Parathyroid adenoma (tissue), 2 donors: Measurements from ENCODE around the gene MYRFL.

ENCODE experiments used
- H2AFZ ChIP-seq: fragments of 300-600 bp; sonication (generic); one replicate; pipeline ENCODE4 v1.7.0; 2017; ENCODE audit warnings: antibody characterized with exemption, mild to moderate bottlenecking
- H3K27ac ChIP-seq: fragments of 300-600 bp; sonication (generic); one replicate; pipeline ENCODE4 v1.7.0; 2017
- H3K27me3 ChIP-seq: fragments of 300-600 bp; sonication (generic); one replicate; pipeline ENCODE4 v1.7.0; 2017; ENCODE audit warnings: low read length; ENCODE audit not compliant: control insufficient read depth, insufficient read depth
- H3K36me3 ChIP-seq: fragments of 300-600 bp; sonication (generic); one replicate; pipeline ENCODE4 v1.7.0; 2017; ENCODE audit warnings: low read length; ENCODE audit not compliant: control insufficient read depth, insufficient read depth
- H3K4me1 ChIP-seq: fragments of 300-600 bp; sonication (generic); one replicate; pipeline ENCODE4 v1.7.0; 2017; ENCODE audit warnings: control low read depth
- H3K4me2 ChIP-seq: fragments of 300-600 bp; sonication (generic); one replicate; pipeline ENCODE4 v1.7.0; 2017; ENCODE audit warnings: low read length
- H3K4me3 ChIP-seq: fragments of 300-600 bp; sonication (generic); one replicate; pipeline ENCODE4 v1.7.0; 2017; ENCODE audit warnings: low read depth, low read length
- H3K79me2 ChIP-seq: fragments of 300-600 bp; sonication (generic); one replicate; pipeline ENCODE4 v1.7.0; 2017; ENCODE audit warnings: control low read depth
- H3K9ac ChIP-seq: fragments of 300-600 bp; sonication (generic); one replicate; pipeline ENCODE4 v1.7.0; 2017; ENCODE audit warnings: mild to moderate bottlenecking
- H3K9me3 ChIP-seq: fragments of 300-600 bp; sonication (generic); one replicate; pipeline ENCODE4 v1.7.0; 2017; ENCODE audit warnings: low read length; ENCODE audit not compliant: control insufficient read depth
- TF ChIP-seq, protein P1 (sequence below): fragments of 300-600 bp; sonication (generic); IDR thresholded peaks from one replicate; pipeline ENCODE4 v1.7.0; 2017; ENCODE audit warnings: antibody characterized with exemption, mild to moderate bottlenecking
- donor health status: primary hyperparathyroidism.

Gene MYRFL

DNA sequence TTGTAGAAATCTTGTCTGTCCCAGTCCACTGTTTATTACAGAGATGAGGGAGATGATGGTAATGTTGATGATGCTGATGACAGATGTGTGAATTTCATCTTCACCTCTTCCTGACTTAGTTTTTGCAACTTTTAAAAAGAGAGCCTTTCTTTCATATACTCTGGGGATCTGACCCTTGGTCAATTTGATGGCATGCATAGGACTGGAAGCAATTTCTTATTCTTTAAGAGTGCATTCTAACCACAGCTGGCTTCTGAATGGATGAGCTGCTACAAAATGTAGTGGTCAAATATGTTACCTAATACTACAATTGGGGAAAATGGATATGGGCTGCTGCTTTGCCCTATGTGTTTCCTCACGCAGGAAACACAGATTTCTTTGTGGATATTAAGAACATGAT, 80.8 kb downstream of the MYRFL start:
- Histone ChIP-seq H3K36me3 (no peaks in the 10 kb centered on the region), H3K4me2 (no peak overlapping the region), H3K27ac (no peak overlapping the region), H3K4me3 (no peak overlapping the region), H2AFZ (no peak overlapping the region), H3K9ac (no peak overlapping the region), H3K4me1 (no peaks in the 10 kb centered on the region), H3K79me2 (no peaks in the 10 kb centered on the region), H3K27me3 (no peaks in the 10 kb centered on the region), H3K9me3 (no peaks in the 10 kb centered on the region)
- TF ChIP-seq, protein P1, sequence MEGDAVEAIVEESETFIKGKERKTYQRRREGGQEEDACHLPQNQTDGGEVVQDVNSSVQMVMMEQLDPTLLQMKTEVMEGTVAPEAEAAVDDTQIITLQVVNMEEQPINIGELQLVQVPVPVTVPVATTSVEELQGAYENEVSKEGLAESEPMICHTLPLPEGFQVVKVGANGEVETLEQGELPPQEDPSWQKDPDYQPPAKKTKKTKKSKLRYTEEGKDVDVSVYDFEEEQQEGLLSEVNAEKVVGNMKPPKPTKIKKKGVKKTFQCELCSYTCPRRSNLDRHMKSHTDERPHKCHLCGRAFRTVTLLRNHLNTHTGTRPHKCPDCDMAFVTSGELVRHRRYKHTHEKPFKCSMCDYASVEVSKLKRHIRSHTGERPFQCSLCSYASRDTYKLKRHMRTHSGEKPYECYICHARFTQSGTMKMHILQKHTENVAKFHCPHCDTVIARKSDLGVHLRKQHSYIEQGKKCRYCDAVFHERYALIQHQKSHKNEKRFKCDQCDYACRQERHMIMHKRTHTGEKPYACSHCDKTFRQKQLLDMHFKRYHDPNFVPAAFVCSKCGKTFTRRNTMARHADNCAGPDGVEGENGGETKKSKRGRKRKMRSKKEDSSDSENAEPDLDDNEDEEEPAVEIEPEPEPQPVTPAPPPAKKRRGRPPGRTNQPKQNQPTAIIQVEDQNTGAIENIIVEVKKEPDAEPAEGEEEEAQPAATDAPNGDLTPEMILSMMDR: no peak

DNA sequence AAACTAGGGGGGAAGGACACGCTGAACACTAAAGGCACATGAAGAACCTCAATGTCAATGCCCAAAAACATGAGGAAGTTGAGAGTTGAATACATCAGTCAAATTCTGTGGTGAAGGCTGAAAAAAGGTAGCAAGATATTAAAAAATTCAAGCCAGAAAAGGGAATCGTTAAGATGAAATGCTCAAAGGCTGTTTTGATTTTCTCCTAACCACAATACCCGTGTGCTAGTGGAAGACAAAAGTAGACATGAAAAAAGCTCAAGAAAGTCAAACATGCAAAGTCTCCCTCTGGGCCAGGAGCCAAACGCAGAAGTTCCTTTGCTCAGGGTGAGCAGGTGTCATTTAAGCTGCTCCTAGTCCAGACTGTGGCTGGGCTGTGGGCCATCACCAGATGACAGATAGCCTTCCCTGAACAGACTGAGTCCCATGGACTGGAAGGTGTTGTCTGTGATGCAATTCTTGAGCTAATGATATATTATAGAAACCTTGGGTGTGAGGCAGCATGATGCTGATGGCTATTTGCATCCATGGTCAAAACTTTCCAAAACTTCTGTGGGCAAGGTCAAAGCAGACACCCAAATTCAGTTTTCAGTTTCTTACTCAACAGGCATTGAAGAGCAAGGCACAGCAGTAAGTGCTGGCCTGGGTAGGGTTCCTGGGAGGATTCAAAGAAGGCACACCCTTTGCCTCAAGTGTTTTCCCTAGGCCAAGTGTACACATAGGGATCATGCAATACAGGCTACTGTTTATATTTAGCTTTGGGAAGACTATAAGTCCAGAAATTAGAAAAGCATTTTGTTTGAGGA, 81.6 kb downstream of the MYRFL start:
- Histone ChIP-seq H2AFZ (no peak overlapping the region), H3K27me3 (no peaks in the 10 kb centered on the region), H3K4me1 (no peaks in the 10 kb centered on the region), H3K9ac (no peak overlapping the region), H3K36me3 (no peaks in the 10 kb centered on the region), H3K4me2 (no peak overlapping the region), H3K9me3 (no peaks in the 10 kb centered on the region), H3K79me2 (no peaks in the 10 kb centered on the region), H3K4me3 (no peak overlapping the region), H3K27ac (no peak overlapping the region)
- TF ChIP-seq, protein P1: no peak

DNA sequence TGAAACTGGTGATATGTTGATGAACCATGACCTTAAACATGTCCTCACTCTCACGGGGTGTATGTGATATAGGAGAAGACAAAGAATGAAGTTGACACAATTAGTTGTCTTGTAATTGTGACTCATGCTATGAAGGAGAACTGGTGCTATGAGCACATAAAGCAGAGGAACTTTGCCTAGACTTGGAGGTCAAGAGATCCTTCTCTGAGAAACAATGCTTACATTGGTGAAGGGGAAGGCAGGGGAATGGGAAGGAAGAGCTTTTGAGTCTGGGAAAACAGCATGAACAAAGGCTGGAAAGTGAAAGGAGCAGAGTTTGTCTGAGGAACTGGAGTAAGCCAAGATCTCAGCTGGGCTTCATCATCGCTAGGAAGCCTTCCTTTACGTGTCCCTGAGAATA, 83.2 kb downstream of the MYRFL start:
- no peak overlapping the region for H3K27ac ChIP-seq
- H3K4me2 ChIP-seq: no peak overlapping the region
- H3K4me1 ChIP-seq: no peaks in the 10 kb centered on the region
- no peak overlapping the region for H3K4me3 ChIP-seq
- no peaks in the 10 kb centered on the region for H3K79me2 ChIP-seq
- H3K27me3 ChIP-seq: no peaks in the 10 kb centered on the region
- H2AFZ ChIP-seq: no peak overlapping the region
- TF ChIP-seq, protein P1: no peak
- H3K36me3 ChIP-seq: no peaks in the 10 kb centered on the region
- no peak overlapping the region for H3K9ac ChIP-seq
- H3K9me3 ChIP-seq: no peaks in the 10 kb centered on the region

DNA sequence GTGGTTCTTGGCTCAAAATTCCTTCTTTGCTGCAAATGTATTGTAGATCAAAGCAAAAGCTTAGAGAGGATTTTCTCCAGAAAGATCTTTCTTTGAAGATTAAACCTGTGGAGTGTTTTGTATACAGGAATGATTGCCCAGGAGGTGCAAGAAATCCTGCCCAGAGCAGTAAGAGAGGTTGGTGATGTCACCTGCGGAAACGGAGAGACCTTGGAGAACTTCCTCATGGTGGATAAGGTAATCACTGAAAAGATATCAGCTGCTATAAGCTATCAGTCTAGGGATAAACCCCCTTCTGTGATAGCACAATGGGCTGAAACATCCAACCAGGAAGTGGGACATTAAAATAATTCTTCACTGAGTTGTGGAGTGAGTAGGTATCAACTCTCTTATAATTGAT, 85.7 kb downstream of the MYRFL start:
- H3K27me3 ChIP-seq: no peaks in the 10 kb centered on the region
- H3K4me1 ChIP-seq: no peaks in the 10 kb centered on the region
- no peaks in the 10 kb centered on the region for H3K36me3 ChIP-seq
- H3K27ac ChIP-seq: no peak overlapping the region
- no peak overlapping the region for H3K4me2 ChIP-seq
- TF ChIP-seq, protein P1: no peak
- no peaks in the 10 kb centered on the region for H3K9me3 ChIP-seq
- H3K9ac ChIP-seq: no peak overlapping the region
- H2AFZ ChIP-seq: no peak overlapping the region
- no peak overlapping the region for H3K4me3 ChIP-seq
- no peaks in the 10 kb centered on the region for H3K79me2 ChIP-seq

DNA sequence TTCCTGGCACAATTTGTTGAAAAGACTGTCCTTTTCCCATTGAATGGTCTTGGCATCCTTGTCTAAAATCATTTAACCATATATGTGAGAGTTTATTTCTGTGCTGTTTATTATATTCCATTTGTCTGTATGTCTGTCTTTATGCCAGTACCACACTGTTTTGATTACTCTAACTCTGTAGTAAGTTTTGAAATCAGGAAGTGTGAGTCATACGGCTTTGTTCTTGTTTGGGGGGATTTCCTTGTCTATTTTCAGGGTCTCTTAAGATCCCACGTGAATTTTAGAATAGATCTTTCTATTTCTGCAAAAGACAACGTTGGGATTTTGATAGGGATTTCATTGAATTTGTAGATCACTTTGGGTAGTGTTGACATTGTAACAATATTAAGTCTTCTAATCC, 88.5 kb downstream of the MYRFL start:
- Histone ChIP-seq H3K27ac (no peak overlapping the region), H2AFZ (no peak overlapping the region), H3K9me3 (no peaks in the 10 kb centered on the region), H3K36me3 (no peaks in the 10 kb centered on the region), H3K79me2 (no peaks in the 10 kb centered on the region), H3K4me3 (no peak overlapping the region), H3K9ac (no peak overlapping the region), H3K4me1 (no peaks in the 10 kb centered on the region), H3K4me2 (no peak overlapping the region), H3K27me3 (no peaks in the 10 kb centered on the region)
- TF ChIP-seq, protein P1: no peak
